ENCODE measurements around the gene TMEM80.

GRCh38 chr11:709109-709997 lies 13.7 kb downstream of the TMEM80 start:
- TF ChIP-seq POLR2AphosphoS5 (IDR thresholded peaks at IDR 0.05) (no peak), POLR2A (IDR thresholded peaks at IDR 0.05) (no peak), CTCF (IDR thresholded peaks at IDR 0.05) (no peak), EP300 (IDR thresholded peaks at IDR 0.05; ENCODE audit: low read depth) (no peak)
